GM10266 (cell line): ENCODE data around the gene TTC16.

Source experiments
- DNase-seq: peaks from one replicate; pipeline ENCODE4 v3.0.0; 2012; ENCODE audit errors: extremely low spot score
- TF ChIP-seq, protein P1 (sequence below): IDR thresholded peaks from 2 replicates; pipeline ENCODE4 v1.5.1; 2012; ENCODE audit warnings: mild to moderate bottlenecking, low read depth; ENCODE audit not compliant: control insufficient read depth, insufficient read depth; ENCODE audit errors: missing control alignments

The TTC16 gene

GRCh38 chr9:127715470-127716337 is at the start of gene TTC16, which contains the start of gene PTRH1:
Gene TTC16, plus strand, starts transcription at chr9:127716079. Its CDS starts 67 bp downstream, at chr9:127716146.
Gene PTRH1, minus strand, starts transcription at chr9:127715663. Its CDS starts 24 bp downstream, at chr9:127715639.
- DNase-seq: peak; percentile 99
- TF ChIP-seq, protein P1, sequence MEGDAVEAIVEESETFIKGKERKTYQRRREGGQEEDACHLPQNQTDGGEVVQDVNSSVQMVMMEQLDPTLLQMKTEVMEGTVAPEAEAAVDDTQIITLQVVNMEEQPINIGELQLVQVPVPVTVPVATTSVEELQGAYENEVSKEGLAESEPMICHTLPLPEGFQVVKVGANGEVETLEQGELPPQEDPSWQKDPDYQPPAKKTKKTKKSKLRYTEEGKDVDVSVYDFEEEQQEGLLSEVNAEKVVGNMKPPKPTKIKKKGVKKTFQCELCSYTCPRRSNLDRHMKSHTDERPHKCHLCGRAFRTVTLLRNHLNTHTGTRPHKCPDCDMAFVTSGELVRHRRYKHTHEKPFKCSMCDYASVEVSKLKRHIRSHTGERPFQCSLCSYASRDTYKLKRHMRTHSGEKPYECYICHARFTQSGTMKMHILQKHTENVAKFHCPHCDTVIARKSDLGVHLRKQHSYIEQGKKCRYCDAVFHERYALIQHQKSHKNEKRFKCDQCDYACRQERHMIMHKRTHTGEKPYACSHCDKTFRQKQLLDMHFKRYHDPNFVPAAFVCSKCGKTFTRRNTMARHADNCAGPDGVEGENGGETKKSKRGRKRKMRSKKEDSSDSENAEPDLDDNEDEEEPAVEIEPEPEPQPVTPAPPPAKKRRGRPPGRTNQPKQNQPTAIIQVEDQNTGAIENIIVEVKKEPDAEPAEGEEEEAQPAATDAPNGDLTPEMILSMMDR: no peak

DNA sequence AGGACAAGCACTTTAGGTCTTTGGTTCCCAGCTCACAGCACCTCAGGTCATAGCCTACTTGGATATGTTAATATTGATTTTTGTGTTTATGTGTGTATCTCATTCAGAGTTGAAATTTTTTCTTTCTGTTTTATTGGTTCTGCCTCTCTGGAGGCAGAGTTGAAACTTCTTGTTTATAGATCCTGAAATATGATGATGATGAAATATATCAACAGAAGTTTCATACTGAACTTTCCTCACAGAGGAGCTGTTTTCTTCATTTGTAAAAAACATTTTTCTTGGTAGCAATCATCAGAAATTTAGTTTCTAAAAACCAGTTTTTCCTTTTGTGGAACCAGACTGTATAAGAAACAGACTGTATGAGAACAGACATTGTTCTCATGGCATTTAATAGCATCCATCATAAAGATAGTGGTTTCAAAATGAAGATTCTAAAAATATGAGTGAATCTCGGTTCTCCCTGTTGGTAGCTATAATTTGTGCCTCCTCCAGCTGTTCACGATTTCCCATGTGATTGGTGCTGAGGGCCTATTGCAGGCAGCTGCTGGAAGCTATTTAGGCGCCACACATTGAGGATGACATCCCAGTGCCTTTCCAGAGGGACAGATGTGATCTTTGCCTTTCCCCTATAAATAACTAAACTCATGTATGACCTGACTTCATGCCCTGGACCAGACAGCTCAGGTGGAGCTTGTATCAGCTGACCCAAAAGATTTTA is 48.6 kb upstream of the TTC16 start:
- no peak for DNase-seq
- TF ChIP-seq, protein P1: no peak

- TF ChIP-seq, protein P1: no peak
- DNase-seq: no peak
Observed at GRCh38 chr9:127667906-127668305, 48.0 kb upstream of the TTC16 start.

DNA sequence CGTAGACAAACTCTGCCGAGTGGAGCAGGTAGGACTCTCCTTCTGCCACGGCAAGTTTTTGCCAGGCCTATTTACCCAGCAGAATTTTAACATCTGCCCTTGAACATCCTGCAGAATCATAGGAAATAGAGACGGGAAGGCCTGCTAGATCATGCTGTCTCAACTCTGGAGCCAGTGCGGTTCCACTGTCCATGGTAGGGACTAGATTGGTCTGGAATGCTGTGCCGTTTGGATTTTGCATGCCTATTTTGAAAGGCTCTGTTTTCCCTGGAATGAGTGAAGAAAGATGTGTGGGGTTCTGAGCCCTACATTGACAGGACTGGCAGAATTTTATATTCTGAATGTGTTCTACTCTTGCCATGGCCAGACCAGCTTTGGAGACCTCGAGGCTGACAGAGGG is 42.6 kb upstream of the TTC16 start:
- TF ChIP-seq, protein P1: no peak
- DNase-seq: no peak

GRCh38 chr9:127676638-127677037 is 39.2 kb upstream of the TTC16 start:
- TF ChIP-seq, protein P1: no peak
- DNase-seq: no peak

- TF ChIP-seq, protein P1: no peak
- DNase-seq: no peak
Observed at GRCh38 chr9:127679506-127679905, 36.4 kb upstream of the TTC16 start.

DNA sequence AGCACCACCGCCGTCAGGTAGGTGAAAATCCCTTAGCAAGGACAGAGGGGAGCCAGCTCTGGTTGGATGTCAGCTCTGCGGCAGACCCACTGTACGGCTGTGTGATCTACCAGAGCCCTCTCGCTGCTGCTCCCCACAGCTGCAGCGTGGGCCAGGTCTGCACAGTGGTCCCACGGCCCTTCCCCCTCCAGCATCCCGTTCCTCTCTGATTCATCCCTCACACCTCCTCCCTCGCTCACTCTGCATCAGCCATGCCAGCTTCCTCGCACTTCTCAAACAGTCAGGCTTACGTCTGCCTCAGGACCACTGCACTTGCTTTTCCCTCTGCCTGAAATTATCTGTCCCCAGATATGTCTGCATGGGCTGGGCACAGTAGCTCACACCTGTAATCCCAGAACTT is 35.7 kb upstream of the TTC16 start:
- no peak for DNase-seq
- TF ChIP-seq, protein P1: no peak
